GM12892 (cell line): ENCODE results near the gene ZIC2.

Experiments
- POLR2A ChIP-seq: IDR thresholded peaks from 2 replicates; pipeline ENCODE4 v1.6.1; 2011; ENCODE audit warnings: low read depth, low read length, control low read depth
- POLR2AphosphoS5 ChIP-seq: IDR thresholded peaks from 2 replicates; pipeline ENCODE4 v1.6.1; 2011; ENCODE audit warnings: low read depth, low read length, control low read depth
- TAF1 ChIP-seq: IDR thresholded peaks from 2 replicates; pipeline ENCODE4 v1.6.1; 2011; ENCODE audit warnings: low read depth, mild to moderate bottlenecking, control low read depth, low read length, borderline replicate concordance

DNA sequence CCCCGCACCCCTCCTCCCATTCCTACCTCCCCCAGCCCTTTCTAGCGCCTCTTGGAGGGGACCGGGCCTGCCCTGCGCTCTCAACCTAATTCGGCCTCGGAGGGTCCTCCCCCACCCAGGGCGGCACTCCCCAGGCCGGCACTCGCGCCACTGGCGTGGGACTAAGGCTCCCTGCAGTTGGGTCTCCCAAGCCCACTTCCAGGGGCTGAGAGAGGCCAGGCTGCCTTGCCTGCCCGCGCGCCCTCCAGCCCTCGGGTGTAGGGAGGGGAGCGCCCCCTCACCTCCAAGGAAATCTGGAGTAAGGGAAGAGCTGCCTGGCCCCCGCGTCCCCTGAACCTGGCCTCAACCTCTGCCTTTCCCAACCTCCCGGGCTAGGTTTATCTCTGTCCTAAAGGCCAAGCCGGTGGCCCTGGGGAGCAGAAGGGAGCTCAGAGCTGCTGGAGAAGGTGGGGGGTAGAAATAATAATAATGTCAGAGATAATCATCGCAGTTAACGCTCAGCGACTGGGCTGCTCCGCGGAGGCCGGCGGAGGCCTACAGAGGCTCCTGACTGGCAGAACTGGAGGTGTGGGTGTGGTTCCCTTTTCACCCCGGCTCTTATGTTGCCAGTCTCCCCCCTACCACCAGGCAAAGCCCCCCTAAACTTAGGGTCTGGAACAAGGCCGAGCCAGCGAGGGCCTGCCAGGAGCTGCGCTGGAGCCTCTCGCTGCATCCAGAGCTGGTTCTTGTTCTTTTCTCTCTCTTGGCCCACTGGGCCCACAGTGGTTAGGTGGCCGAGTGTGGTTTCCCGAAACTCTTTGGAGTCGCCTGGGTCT is 9.6 kb downstream of the ZIC2 start:
- TF ChIP-seq POLR2A (no peak), POLR2AphosphoS5 (no peak), TAF1 (no peak)
